HG02588 (cell line): ENCODE data around the gene APP.

ENCODE experiments used
- ATAC-seq: cut with Tn5 transposase; IDR thresholded peaks from one replicate; pipeline ENCODE4 v1.9.1; 2021; ENCODE audit warnings: mild to moderate bottlenecking, moderate library complexity; ENCODE audit not compliant: unreplicated experiment

Gene APP

DNA sequence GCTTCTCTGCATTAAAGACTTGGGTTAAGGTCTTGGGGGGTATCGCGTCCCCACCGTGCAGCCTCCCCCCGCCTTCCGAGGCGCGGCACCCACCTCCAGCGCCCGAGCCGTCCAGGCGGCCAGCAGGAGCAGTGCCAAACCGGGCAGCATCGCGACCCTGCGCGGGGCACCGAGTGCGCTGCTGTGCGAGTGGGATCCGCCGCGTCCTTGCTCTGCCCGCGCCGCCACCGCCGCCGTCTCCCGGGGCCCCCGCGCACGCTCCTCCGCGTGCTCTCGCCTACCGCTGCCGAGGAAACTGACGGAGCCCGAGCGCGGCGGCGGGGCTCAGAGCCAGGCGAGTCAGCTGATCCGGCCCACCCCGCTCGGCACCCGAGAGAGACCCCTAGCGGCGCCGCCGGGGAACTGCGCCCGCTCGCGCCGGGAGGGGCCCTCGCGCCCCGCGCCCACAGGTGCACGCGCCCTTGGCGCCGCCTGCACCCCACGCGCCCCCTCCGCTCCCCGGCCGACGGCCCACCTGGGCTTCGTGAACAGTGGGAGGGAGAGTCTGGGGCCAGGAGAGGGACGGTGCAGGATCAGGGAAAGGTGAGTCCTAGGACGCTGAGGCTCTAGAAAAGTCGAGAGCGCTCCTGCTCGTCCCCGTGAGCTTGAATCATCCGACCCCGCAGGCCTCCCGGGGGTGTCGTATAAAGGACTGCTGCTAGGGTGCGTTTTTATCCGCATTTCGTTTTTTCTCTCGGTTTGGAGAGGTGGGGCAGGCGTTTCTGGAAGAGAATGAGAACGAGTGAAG lies at the start of gene APP:
Gene APP (minus strand): TSS at position 300 of the 787 bp plus-strand sequence. CDS start 150 bp downstream, at position 150.
- ATAC-seq: peak; percentile 80

DNA sequence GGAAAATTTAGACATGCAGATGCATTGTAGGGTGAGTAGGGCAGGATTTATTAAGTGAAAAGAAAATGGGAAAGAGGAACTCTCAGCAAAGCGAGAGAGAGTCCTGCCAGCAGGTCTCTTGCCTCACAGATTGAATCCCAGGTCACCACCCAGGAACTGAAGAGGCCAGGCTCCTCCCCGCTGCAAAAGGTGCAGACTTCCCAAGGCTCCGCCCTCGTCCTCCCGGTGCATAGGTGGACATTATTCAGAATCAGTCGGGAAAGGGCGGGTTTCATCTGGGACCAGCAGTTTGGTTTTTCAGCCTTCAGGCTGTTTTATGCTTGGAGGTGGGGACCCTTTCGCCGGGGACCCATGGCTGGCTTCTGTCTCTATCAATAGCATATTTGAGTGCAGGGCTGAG lies 41.6 kb upstream of the APP start:
- ATAC-seq: no peak

DNA sequence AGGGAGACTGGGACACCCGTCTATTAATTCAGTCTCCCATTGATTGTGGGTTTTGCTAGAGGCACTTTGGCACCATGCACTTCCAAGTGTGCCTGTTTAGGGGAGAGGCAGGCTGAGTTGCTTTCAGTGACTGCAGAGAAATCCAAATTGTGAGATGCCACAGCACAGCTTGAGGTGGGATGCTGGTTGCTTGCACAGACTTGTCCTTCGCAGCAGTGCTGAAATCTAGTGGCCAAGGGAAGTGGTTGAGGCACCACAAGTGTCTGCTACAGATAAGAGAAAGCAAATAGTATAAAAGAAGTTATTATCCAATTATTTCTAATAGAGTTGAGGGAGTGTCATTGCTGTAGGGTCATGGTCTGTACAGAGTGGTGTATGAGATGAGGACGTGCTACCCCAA lies 40.0 kb upstream of the APP start:
- no peak for ATAC-seq

DNA sequence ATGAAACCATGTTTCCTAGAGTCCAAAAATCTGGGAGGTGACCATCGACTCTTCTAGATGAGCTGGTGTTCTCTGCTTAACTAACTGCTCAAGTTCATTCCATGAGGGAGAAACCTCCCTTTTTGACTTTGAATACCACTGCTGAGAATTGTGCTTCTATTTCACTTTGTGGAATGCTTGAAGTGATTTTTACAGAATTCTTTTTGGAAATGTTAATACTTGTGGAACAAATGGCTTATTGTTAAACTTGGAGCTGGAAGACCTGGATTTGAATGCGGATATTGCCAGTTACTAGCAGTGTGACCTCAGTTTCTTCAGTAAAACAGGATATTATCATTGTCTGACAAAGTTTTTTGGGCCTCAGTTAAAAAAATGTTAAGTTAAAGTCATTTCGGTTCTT lies 36.5 kb upstream of the APP start:
- no peak for ATAC-seq

DNA sequence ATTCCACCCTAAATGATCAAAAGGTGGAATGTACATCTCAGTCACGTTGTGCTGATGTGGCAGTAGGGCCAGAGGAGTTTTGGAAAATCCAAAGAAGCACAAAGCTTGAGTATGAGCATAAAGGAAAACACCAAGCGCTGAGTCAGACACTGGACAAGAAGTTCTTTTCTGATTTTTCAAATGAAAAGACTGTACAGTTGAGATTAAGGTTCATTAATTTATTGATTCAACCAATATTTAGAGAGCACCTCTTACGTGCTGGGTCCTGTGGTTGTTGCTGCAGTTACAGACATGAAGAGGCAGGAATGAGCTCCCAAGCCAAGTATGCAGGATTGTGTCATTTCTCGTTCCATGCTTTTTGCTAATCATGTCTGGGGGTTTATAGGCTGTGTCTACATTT lies 28.9 kb upstream of the APP start:
- ATAC-seq: no peak

DNA sequence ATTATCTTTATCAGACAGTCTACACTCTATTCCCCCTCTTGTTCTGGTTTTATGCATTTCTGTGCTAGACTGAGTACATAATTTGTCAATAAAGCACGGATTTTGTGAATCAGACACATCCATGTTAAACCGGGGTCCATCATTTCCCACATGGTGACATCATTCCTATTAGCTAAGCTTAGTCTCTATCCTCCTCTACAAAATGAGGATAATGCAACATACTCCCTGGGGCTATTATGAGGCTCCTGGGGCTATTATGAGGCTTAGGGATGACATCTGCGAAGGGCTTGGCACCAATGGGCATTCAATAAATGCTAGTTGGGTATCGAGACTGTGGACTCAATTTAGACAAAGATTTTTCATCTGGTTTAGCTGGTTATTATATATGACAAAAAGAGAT lies 25.1 kb upstream of the APP start:
- ATAC-seq: no peak

DNA sequence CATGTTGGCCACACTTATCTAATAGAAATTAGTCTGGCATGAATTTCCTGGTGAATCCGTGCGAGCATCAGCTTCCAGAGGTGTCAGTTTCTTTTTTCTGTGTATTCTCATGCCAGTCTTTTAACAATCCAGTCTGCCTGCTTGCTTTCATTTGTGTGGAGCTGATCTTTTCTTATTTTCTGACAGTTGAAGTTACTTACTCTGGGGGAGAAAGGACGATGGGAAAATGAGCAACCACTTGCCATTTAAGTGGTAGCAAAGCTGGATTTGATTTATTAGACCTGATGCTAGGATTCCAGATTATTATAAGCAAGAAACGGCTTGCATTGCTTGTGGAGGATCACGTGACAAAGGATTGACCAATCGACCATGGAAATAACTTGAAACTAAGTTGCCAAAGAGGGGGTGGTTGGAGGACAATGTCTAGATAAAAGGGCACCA lies 24.3 kb upstream of the APP start:
- no peak for ATAC-seq

DNA sequence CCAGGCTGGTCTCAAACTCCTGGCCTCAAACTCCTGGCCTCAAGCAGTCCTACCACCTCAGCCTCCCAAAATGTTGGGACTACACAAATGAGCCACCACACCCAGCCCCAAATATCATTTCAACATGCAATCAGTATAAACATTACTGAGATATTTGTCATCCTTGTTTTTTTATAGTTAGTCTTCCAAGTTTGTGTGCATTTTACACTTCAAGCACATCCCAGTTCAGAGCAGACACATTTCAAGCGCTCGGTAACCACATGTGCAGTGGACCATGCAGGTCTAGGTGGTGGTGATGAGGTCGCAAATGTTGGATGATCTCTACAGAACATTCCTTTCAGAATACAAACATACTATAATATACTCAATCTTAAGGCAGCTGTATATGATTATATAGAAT lies 23.8 kb upstream of the APP start:
- no peak for ATAC-seq

DNA sequence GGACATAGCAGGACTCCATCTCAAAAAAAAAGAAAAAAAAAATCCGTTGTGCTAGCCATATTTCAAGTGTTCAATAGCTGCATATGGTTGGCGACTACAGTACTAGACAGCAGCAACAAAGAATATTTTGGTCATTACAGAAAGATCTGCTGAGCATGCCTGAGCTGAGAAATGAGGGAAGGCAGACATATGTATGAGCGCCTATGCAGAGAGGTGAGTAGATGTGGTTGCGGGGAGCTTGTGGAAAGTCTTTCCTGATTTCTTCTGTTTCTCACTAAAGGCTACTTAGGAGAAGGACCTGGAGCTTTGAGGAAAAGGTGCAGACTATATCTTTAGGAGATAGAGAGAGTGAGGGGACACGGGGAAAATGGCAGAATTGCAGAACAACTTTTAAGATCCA lies 21.0 kb upstream of the APP start:
- no peak for ATAC-seq

DNA sequence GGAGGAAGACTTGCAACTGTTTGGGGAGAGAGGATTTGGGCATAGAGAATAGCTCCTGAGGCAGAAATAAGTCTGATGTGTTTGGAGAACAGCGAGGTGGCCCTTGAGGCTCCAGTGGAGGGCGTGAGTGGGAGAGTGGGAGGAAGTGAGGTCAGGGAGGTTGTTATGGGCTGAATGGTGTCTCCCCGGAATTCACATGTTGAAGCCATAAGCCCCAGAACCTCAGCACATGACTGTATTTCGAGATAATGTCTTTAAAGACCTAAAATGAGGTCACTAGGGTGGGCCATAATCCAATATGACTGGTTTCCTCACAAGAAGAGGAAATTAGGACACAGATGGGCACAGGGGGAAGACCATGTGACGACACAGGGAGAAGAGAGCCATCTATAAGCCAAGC lies 17.9 kb upstream of the APP start:
- ATAC-seq: no peak

DNA sequence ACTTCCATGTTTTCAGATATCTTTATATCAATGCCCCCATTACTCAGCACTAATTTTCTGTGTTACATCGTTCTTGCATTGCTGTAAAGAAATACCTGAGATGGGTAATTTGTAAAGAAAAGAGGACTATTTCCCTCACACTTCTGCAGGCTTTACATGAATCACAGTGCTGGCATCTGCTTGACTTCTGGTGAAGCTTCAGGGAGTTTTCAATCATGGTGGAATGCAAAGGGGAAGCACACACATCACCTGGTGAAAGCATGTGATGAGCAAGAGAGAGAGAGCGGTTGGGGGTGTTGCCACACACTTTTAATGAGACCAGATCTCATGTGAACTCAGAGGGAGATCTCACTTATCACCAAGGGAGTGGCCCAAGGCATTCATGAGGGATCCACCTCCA lies 14.9 kb upstream of the APP start:
- no peak for ATAC-seq

DNA sequence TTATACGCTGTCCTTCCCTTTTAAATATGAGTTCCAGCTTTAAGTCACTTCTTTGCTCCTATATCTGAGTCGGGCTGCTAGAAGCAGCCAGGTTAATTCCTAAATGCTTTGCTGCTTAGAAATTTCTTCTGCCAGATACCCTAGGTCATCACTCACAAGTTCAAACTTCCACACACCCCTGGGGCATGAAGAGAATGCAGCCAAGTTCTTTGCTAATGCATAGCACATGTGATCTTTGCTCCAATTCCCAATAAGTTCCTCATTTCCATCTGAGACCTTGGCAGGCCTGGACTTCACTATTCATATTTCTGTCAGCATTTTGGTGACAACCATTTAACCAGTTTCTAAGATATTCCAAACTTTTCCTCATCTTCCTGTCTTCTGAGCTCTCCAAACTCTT lies 14.5 kb upstream of the APP start:
- no peak for ATAC-seq

DNA sequence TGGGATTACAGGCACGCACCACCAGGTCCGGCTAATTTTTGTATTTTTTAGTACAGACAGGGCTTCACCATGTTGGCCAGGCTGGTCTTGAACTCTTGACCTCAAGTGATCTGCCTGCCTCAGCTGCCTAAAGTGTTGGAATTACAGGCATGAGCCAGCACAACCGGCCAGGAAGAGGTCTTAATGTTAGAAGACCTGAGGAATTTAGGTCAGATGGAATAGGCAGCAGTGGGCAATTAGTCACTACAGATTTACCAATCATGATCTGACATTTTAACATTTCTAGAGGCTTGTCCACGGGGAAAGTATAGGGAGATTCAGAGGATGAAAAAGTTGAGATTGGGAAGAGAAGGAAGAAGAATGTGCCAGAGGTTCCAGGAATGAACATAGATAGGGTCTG lies 8.9 kb upstream of the APP start:
- ATAC-seq: no peak

DNA sequence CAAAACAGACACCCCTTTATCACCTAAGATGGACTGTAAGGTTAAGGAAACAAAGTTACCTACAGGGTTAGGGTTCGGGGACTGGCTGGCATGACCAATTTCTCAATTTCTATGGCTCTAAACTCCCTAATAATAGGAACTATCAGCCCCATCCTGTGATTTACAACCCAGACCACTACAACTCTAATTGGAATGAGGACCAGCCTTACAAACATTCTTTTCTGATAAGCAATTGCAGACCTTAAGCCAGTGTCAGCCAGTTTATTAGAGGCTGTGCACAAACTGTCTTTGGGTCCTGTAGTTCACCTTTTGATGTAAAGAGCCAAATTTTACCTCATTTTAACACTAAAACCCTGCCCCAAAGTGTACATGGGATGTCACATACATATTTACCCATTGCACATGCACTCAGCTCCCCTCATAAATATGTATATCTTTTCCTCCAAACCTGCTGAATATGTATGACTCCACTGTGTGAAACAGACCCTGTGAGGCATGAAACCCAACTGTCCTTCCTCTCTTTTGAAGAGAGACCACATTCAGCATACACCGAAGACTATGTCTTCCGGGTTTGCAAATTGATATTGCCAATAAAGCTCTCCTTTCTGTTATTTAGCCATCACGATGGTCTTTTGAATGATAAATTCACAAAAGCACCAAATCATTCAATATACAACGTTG lies 7.3 kb upstream of the APP start:
- ATAC-seq: no peak

DNA sequence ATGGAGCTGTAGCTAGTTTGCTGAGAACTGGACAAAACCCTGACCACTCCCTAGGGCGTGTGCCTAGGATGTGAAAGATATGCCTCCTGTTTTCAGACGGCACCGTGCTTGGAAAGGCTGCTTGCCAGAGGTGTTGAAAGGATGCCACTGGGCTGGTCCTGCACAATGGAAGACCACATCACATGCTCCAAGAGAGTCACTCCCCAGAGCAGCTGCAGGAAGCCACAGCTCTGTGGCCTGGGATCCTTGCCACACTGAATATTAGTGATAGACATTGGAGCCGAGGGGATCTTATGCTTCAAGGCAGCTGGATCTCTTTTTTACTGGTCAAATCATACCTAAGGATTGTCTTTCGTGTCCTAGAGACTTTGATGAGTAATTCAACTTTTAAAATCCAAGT lies 6.6 kb upstream of the APP start:
- ATAC-seq: no peak

DNA sequence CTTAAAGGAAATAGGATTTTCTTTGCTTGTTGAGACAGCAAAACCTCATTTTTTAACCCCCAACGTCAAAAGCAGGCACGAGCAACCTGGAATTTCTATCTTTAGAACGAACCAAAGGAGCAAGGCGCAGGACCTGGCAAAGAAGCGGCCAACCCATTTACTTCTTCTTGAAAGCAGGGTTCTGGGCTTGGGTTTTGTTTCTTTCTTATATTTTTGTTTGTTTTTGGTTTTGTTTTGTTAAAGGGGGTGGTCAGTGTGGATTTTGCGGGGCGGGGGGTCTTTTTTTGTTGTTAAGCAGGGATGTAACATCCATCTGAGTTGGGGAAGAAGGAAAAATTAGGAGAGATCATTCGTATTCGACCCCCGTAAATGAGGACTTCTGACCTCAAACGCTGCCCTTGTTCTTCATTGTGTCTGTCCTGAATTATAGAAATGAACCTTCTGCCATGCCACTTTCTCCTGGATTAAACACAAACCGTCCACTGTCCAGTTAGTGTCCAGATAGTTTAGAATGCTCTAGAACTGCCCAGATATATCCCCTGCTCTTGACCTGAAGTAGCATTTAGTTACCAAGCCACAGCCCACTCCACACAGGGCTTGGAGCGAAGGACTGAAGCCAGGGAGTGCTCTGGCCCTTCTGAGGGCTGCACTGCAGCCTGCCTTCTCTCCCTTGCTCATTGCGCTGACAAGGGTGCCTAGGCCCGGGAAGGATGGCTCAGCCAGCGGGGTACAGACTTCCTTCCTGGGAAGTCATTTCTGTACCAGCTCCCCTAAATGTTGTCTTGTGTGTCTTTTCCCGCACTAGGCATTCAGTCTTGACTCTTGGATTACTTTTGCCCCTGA lies 909 bp upstream of the APP start:
- no peak for ATAC-seq

DNA sequence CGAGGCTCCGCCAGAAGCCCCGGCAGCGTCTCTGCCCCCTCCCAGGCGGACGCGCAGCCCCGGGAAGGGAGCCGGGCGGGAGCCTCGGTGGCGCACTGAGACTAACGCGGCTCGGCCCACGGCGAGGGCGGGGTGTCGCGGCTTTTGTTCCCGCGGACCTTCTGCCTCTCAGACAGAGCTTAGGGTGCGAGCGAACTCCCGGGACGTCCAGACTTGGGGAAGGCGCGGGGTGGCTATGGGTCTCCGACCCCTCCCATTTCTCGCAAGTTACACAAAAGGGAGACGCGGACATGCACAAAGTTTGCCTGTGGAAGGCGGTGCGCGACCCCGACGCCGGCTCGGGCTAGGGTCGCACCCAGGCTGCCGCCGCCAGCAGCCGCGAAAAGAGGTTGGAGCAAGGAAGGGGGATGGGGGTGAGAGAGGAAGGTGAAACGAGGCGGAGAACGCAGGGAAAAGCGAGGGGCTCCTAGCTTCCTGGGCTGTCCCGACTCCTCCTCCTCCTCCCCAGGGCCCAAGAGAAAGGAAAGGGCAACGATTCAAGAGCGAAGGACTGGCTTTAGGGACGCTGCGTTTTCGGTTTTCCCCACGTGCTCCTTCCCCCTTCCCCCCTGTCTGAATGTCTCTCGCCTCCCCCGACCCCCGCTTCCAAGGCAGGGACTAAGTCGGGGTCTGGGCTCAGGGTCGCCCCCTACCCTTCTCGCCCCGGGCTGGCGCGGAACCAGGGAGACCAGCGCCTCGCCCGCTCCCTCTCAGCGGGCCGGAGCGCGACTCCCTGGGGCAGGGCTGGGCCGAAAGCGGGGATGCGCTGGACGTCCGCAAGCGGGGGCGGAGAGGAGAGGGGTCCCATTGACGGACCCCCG lies 729 bp downstream of the APP start:
- peak; percentile 40 for ATAC-seq

DNA sequence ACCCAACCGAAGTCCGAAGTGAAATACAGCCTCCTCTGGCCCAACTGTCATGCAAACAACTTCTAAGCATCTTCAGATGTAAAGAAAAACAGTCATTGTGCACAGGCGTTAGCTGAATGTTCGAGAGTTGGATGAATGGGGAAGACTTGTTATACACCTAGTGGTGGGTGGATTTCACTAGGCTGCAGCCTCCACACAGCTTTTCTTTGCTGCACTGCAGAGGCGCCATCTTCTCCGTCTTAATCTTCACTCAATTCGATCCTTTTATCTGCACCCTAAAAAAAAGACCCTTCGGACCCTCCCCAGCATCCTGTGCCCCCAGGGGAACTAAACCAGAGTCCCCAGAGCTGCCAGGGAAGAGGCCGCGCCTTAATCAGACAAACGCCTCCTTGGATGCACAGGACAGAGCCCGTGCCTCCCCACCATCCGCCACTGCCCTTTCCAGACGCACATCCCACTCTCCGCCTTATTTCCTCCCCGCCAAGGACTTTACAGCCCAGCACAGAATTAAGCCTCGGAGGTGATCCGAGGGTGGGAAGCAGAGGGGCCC lies 1.4 kb downstream of the APP start:
- ATAC-seq: peak; percentile 55

DNA sequence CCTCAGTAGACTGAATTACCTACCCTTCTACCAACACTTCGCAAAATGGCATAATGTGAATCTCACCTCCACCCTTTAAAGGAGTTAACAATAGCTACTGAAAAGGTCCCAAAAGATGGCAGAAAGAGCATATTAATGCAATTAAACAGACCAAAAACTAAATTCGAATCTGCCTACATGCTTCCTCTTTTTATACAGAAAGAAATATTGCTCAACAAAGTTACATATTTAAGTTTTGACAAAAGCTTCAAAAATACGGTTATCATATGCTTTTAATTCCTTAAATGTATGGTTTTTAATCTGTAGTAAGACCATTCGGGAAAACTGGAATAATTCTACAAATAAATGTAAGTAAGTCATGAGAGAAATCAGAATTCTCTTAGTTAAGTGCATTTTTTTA lies 2.2 kb downstream of the APP start:
- ATAC-seq: no peak

DNA sequence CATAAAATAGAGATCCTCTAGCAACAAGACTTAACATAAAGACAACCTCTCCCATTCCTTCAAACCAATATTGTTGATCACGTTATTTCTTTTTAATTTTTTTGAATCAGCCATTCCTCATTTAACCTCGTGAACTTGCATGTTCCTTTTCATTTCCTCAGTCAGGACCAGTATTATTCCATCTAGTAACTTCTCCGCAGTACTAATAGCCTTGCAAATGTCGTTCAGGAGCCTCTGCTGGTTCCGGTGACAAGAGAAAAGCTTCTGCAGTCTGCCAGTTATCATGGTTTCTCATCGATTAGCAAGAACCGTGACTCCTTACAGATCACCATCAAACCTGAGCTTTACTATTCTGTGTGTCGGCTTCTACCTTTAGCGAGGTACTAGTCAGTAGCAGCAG lies 3.0 kb downstream of the APP start:
- ATAC-seq: no peak
